RPMI7951 (cell line): Measurements from ENCODE around the gene NMRK1. TPM values are rescaled to one million over a fixed set of nuclear protein-coding genes. Genes with fewer than 3 reads are reported as not detected.

Experiments
- DNase-seq: peaks from one replicate; pipeline ENCODE4 v3.0.0-alpha.2; 2012; ENCODE audit warnings: low read depth
- total RNA-seq: library from RNA; depleted of rRNA; stranded (reverse); fragments of >200 nt; shearing (Covaris generic); gene quantifications from 2 replicates; pipeline ENCODE4 v1.2.3, GENCODE V29; 2014

The NMRK1 gene
- total RNA-seq, 1 experiment from 2014 or later = 7.6 TPM

GRCh38 chr9:75063556-75064305, 24.2 kb downstream of the NMRK1 start:
- DNase-seq = no peak

GRCh38 chr9:75061169-75061568, 26.8 kb downstream of the NMRK1 start:
- DNase-seq = no peak

- no peak for DNase-seq
Measured at GRCh38 chr9:75054368-75055001, 33.5 kb downstream of the NMRK1 start.

- no peak for DNase-seq
Measured at GRCh38 chr9:75053869-75054268, 34.1 kb downstream of the NMRK1 start.

- DNase-seq = no peak
Measured at GRCh38 chr9:75051285-75051684, 36.7 kb downstream of the NMRK1 start.

- DNase-seq = no peak
Measured at GRCh38 chr9:75047506-75047905, 40.4 kb downstream of the NMRK1 start.

- no peak for DNase-seq
Measured at GRCh38 chr9:75046725-75047345, 41.1 kb downstream of the NMRK1 start.

GRCh38 chr9:75041041-75041440, 46.9 kb downstream of the NMRK1 start:
- DNase-seq = no peak

GRCh38 chr9:75039801-75040200, 48.2 kb downstream of the NMRK1 start:
- no peak for DNase-seq

- no peak for DNase-seq
Measured at GRCh38 chr9:75039009-75039408, 48.9 kb downstream of the NMRK1 start.

- no peak for DNase-seq
Measured at GRCh38 chr9:75036793-75037192, 51.2 kb downstream of the NMRK1 start.

- no peak for DNase-seq
Measured at GRCh38 chr9:75033791-75034473, 54.0 kb downstream of the NMRK1 start.

- DNase-seq = peak; percentile 43
Measured at GRCh38 chr9:75027187-75028107, 60.5 kb downstream of the NMRK1 start.

GRCh38 chr9:75023846-75024245, 64.1 kb downstream of the NMRK1 start:
- DNase-seq = no peak

GRCh38 chr9:75019654-75020053, 68.3 kb downstream of the NMRK1 start:
- DNase-seq = no peak

GRCh38 chr9:75019022-75019421, 68.9 kb downstream of the NMRK1 start:
- no peak for DNase-seq

- DNase-seq = no peak
Measured at GRCh38 chr9:75017378-75017777, 70.6 kb downstream of the NMRK1 start.

- DNase-seq = no peak
Measured at GRCh38 chr9:75013735-75014134, 74.2 kb downstream of the NMRK1 start.
